ENCODE results near the gene NXPH2. TPM values are rescaled to one million over a fixed set of nuclear protein-coding genes. Genes with fewer than 3 reads are reported as not detected.

Gene NXPH2
- polyA plus RNA-seq, 1 experiment = not detected

DNA sequence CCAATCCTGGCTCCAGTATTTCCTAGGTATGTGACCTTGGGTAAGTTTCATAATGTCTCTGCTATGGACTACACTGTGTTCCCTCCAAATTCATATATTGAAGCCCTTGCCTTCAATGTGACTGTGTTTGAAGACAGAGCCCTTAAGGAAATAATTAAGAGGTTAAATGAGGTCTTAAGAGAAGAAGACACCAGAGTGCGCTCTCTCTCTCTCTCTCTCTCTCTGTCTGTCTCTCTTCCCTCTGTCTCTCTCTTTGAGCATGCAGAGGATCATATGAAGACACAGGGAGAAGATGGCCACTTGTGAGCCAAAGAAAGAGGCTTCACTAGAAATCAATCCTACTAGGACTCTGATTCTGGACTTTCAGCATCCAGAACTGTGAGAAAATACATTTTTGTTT lies 52.2 kb downstream of the NXPH2 start:
- ChIA-PET POLR2A (no interaction called here), CTCF (interaction anchor here (1.1 kb wide), 1 partner anchor 14 kb away, joined by 3 read pairs; no protein-coding TSS in a partner anchor)

GRCh38 chr2:138726681-138727080 lies 53.5 kb downstream of the NXPH2 start:
- ChIA-PET CTCF (no interaction called here), POLR2A (no interaction called here)
- Histone ChIP-seq H3K4me3 (ENCODE audit: low read depth, low read length) (no peak overlapping the region), H3K36me3 (ENCODE audit: control insufficient read depth, insufficient read depth, low read length) (no peaks in the 10 kb centered on the region), H3K27me3 (ENCODE audit: control insufficient read depth, insufficient read depth, low read length) (no peaks in the 10 kb centered on the region)
- no peak for DNase-seq (ENCODE audit: low read depth)
- no peak for TF ChIP-seq CTCF (IDR thresholded peaks at IDR 0.05; ENCODE audit: insufficient read depth, low read depth, low read length)

More for the DNA sequence above, 52.2 kb downstream of the NXPH2 start:
- no peaks in the 10 kb centered on the region for H3K36me3 ChIP-seq (ENCODE audit: control insufficient read depth, insufficient read depth, low read length)
- no peak overlapping the region for H3K4me3 ChIP-seq (ENCODE audit: low read depth, low read length)
- TF ChIP-seq CTCF (IDR thresholded peaks at IDR 0.05; ENCODE audit: insufficient read depth, low read depth, low read length) = no peak
- no peak for DNase-seq (ENCODE audit: low read depth)
- H3K27me3 ChIP-seq (ENCODE audit: control insufficient read depth, insufficient read depth, low read length) = no peaks in the 10 kb centered on the region

- no peak for DNase-seq (ENCODE audit: low read depth)
- Histone ChIP-seq H3K4me3 (ENCODE audit: low read depth, low read length) (no peak overlapping the region), H3K36me3 (ENCODE audit: control insufficient read depth, insufficient read depth, low read length) (no peaks in the 10 kb centered on the region), H3K27me3 (ENCODE audit: control insufficient read depth, insufficient read depth, low read length) (no peaks in the 10 kb centered on the region)
- ChIA-PET POLR2A (no interaction called here), CTCF (no interaction called here)
- no peak for TF ChIP-seq CTCF (IDR thresholded peaks at IDR 0.05; ENCODE audit: insufficient read depth, low read depth, low read length)
These were observed 55.3 kb downstream of the NXPH2 start for GRCh38 chr2:138724729-138725459.

DNA sequence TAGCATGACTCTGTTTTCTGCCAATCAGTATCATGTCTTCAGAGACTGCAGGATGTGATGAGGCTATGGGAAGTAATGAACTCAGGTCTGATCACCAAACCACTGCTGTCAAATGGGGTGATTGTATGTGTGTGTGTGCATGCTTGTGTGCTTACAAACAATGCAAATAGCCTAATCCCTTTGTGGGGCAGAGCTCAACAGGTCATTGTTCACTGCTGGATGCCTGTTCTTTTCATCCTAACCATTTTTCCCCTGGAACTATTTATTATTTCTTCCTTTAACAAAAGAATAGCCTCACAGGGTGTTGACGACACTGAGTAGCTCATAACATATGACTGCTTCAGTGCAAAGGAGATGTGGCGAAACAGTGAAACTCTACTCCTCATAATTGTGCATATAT lies 55.9 kb downstream of the NXPH2 start:
- Histone ChIP-seq H3K36me3 (ENCODE audit: control insufficient read depth, insufficient read depth, low read length) (no peaks in the 10 kb centered on the region), H3K4me3 (ENCODE audit: low read depth, low read length) (no peak overlapping the region), H3K27me3 (ENCODE audit: control insufficient read depth, insufficient read depth, low read length) (no peaks in the 10 kb centered on the region)
- CTCF ChIA-PET = no interaction called here
- POLR2A ChIA-PET = no interaction called here
- no peak for TF ChIP-seq CTCF (IDR thresholded peaks at IDR 0.05; ENCODE audit: insufficient read depth, low read depth, low read length)
- DNase-seq (ENCODE audit: low read depth) = no peak

DNA sequence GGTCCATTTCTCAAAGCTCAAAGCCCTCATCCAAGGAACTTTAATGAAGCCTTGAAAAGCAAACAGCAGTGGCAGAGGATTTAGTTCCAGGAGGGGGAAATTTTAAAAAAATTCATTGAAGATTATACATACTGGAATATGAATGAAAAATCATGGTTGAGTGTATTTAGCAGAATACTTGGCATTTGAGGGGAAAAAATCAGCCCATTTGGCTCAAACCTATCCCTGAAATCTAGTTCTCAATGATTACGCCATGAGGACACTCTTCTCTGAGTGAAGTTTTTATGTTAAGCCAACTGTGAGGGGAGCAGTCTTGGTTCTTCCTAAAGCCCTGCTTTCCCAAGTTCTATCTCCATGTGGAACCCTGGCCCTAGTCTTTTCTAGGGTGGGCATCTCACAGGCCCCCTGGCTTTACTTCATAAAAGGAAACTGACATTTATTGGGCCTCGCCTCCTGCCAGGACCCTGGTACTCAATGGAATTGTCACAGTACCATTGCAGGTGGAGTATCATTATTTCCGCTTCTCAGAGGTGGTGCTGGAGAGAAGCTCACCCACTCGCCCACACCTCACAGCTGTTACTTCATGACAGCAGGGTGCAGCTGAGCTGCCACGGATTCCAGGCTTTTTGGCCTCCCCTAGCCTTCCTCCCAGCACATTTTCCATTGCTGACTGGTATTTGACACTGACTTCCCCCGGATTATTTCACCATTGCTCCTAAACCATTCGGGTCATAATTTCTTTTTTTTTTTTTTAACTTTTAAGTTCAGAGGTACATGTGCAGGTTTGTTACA lies 56.8 kb downstream of the NXPH2 start:
- CTCF ChIA-PET = no interaction called here
- DNase-seq (ENCODE audit: low read depth) = no peak

More for the DNA sequence above, 56.8 kb downstream of the NXPH2 start:
- Histone ChIP-seq H3K27me3 (ENCODE audit: control insufficient read depth, insufficient read depth, low read length) (no peaks in the 10 kb centered on the region), H3K36me3 (ENCODE audit: control insufficient read depth, insufficient read depth, low read length) (no peaks in the 10 kb centered on the region), H3K4me3 (ENCODE audit: low read depth, low read length) (no peak overlapping the region)
- POLR2A ChIA-PET = no interaction called here
- TF ChIP-seq CTCF (IDR thresholded peaks at IDR 0.05; ENCODE audit: insufficient read depth, low read depth, low read length) = no peak

Measured in BJ (cell line).